Choroid plexus epithelial cell (primary cell): ENCODE results near the gene RAB2B.
A peak's percentile ranks its signal among the peaks of the same experiment; 100 is the strongest.

Source experiments
- DNase-seq: peaks from one replicate; pipeline ENCODE4 v3.0.0-alpha.2; 2010; ENCODE audit warnings: low read depth
- H3K4me3 ChIP-seq: 2 replicates; pipeline ENCODE4 v1.5.1; 2011; ENCODE audit warnings: low read depth, mild to moderate bottlenecking, control low read depth, low read length, moderate library complexity
- TF ChIP-seq, protein P1 (sequence below): conservative IDR thresholded peaks from 2 replicates; pipeline ENCODE4 v1.5.1; 2011; ENCODE audit warnings: low read depth, mild to moderate bottlenecking, control low read depth, inconsistent platforms, low read length, moderate library complexity

The RAB2B gene

DNA sequence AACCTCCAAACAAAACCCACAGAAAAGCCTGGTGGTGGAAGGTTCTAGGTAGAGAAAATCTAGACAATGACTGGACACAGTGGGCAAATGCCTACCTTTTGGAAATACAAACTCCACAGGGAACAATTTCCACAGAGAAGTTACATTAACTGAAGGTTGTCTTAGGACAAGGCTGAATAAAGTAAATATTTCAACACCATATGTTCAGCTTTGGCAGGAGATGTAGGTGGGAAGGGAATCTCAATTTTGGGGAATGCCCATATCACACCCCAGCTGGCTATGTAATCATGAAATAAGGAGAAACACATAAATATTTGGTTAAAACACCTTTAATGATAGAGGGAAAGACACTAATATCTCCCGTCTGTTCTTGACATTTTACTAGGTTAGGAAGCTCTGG, 44.0 kb upstream of the RAB2B start:
- TF ChIP-seq, protein P1, sequence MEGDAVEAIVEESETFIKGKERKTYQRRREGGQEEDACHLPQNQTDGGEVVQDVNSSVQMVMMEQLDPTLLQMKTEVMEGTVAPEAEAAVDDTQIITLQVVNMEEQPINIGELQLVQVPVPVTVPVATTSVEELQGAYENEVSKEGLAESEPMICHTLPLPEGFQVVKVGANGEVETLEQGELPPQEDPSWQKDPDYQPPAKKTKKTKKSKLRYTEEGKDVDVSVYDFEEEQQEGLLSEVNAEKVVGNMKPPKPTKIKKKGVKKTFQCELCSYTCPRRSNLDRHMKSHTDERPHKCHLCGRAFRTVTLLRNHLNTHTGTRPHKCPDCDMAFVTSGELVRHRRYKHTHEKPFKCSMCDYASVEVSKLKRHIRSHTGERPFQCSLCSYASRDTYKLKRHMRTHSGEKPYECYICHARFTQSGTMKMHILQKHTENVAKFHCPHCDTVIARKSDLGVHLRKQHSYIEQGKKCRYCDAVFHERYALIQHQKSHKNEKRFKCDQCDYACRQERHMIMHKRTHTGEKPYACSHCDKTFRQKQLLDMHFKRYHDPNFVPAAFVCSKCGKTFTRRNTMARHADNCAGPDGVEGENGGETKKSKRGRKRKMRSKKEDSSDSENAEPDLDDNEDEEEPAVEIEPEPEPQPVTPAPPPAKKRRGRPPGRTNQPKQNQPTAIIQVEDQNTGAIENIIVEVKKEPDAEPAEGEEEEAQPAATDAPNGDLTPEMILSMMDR, result no peak
- no peak for DNase-seq
- no peak overlapping the region for H3K4me3 ChIP-seq

DNA sequence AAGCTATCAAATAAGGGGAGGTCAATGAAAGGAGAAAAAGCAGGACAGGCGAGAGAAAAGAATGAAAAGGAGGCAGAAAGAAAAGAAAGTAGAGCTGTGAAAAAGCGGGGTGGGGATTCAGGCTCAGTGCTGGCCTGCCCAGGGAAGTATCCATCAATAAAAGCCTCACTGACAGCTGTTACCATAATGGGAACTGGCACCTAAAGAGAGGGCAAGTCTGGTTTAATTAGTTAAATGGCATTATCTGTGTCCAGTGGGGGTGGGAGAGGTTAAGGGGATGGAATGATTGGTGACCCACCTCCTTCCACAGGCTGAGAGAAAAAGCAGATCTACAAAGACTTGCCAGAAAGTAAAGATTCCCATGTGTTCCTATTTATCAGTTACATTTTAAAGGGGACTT, 42.0 kb upstream of the RAB2B start:
- TF ChIP-seq, protein P1, result no peak
- no peak overlapping the region for H3K4me3 ChIP-seq
- no peak for DNase-seq

DNA sequence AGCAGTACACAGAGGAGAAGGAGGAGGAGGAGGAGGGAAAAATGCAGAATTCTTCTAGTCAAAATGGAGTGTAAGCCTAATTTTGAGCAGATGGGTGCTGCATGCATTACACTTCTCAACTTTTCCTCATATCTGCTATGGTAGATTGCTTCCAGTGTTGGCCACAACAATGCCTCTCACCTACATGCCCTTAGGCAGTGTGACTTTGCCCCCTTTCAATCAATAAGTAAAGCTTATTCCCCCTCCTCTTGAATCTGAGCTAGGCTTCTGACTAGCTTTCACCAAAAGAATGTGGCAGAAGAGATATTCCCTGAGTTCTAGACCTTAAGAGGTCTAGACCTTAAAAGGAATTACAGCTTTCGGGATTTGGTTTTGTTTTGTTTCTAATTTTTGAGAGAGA, 37.6 kb upstream of the RAB2B start:
- H3K4me3 ChIP-seq, result no peak overlapping the region
- TF ChIP-seq, protein P1, result no peak
- DNase-seq, result no peak

DNA sequence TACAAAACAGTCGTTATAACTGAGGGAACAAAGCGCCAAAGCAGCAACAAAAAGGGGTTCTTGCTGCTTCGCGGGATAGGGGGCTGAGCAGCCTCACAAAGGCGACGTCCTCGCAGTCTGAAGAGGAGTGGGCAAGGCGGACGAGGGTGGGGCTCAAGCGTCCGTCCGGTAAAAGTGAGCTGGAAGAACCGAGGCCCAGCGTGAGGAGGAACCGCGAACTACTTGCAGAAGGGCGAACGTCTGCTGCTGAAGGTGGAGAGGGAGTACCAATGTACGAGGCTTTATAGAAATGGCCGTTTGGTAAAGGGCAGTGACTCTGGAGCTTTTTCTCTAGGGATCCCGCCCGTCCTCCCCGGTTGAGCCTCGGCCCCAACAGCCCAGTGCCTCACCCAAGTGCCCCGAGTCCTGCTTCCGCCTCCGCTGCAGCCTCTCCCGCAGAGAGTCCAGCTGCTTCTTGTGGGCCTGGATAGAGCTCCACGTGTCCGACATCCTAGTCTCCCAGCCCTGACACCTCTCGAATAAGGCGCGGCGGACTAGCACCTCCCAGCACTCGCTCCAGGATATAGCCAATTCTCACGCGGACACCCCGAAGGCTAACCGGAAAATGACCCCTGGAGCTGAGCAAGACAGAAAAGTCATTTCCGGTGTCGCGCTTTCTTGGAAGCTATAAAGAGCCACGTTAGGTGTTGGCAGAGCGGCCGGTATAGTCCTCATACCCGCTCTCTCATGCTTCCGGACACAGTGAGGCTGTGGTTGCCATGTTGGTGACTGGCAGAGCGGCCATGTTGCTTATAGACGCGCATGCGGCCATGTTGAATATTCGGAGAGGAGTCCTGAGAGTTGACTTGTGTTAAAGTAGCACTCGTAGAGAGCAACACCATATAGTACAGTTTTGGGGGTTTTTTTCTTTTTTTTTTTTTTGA, 34.2 kb upstream of the RAB2B start, which contains the start of gene METTL3:
Gene METTL3 (minus strand): TSS at position 606 of the 923 bp plus-strand sequence. CDS start 117 bp downstream, at position 489.
- DNase-seq, result peak; percentile 100
- TF ChIP-seq, protein P1, result no peak
- H3K4me3 ChIP-seq, result peak within 1 kb of the TSS; percentile 77

DNA sequence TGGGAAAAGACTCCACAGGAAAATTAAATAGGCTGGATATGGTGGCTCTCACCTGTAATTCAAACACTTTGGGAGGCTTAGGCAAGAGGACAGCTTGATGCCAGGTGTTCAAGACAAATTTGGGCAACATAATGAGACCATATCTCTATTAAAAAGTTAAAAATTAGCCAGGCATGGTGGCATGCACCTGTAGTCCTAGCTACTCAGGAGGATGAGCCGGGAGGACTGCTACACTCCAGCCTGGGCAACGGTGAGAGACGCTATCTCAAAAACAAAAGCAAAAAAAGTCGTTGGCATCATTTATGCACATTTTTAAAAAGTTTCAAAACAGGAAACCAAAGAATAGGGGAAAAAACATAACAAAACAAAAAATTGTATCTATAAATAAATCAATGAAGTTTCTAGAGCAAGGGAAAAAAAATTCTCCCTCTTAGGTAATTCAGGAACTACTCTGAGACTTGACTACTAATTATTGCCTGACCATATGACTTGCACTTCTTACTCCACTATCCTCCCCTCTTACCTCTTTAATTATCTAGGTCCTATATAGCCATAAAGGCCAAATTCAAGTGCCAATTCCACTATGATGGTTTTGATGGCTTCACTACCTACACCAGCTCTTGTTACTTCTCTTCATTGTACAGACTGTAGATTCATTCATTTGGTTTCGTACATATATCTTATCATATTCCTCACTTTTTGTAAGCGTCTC, 32.8 kb upstream of the RAB2B start:
- H3K4me3 ChIP-seq, result peak overlapping the region; percentile 77
- no peak for DNase-seq
- TF ChIP-seq, protein P1, result no peak

DNA sequence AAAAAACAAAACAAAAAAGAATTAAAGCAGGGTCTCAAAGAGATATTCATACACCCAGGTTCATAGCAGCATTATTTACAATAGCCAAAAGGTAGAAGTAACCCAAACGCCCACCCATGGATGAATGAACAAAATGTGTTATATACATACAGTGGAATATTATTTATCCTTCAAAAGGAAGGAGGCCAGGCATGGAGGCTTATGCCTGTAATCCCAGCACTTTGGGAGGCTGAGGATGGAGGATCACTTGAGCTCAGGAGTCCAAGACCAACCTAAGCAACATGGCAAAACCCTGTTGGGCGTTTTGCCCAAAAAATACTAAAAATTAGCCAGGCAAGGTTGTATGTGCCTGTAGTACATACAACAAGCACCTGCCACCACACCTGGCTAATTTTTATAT, 29.8 kb upstream of the RAB2B start:
- TF ChIP-seq, protein P1, result no peak
- DNase-seq, result no peak
- H3K4me3 ChIP-seq, result no peak overlapping the region
